Fibroblast of villous mesenchyme (primary cell): ENCODE measurements around the gene NOX4. TPM values are rescaled to one million over a fixed set of nuclear protein-coding genes. Genes with fewer than 3 reads are reported as not detected.

Experiments used
- DNase-seq: peaks from one replicate; pipeline ENCODE4 v3.0.0-alpha.2; 2010; ENCODE audit warnings: low read depth
- H3K4me3 ChIP-seq: 2 replicates; pipeline ENCODE4 v1.5.1; 2011; ENCODE audit warnings: low read depth, mild to moderate bottlenecking, low read length
- total RNA-seq: library from RNA; depleted of rRNA; stranded (reverse); fragments of >200 nt; gene quantifications from 2 replicates; pipeline ENCODE4 v1.2.3, GENCODE V29; 2012
- TF ChIP-seq, protein P1 (sequence below): IDR thresholded peaks from 2 replicates; pipeline ENCODE4 v1.5.1; 2012; ENCODE audit warnings: low read depth, mild to moderate bottlenecking, low read length; ENCODE audit not compliant: insufficient read depth

The NOX4 gene
- total RNA-seq, 1 donor: 5.2 TPM

DNA sequence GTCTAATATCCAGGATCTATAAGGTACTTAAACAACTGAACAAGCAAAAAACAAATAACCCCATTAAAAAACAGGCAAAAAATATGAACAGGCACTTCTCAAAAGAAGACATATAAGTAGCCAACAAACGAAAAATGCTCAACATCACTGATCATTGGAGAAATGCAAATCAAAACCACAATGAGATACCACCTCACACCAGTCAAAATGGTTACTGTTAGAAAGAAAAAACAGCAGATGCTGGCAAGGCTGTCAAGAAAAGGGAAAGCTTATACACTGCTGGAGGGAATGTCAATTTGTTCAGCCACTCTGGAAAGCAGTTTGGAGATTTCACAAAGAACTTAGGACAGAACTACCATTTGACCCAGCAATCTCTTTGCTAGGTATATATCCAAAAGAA, 30.6 kb upstream of the NOX4 start:
- TF ChIP-seq, protein P1, sequence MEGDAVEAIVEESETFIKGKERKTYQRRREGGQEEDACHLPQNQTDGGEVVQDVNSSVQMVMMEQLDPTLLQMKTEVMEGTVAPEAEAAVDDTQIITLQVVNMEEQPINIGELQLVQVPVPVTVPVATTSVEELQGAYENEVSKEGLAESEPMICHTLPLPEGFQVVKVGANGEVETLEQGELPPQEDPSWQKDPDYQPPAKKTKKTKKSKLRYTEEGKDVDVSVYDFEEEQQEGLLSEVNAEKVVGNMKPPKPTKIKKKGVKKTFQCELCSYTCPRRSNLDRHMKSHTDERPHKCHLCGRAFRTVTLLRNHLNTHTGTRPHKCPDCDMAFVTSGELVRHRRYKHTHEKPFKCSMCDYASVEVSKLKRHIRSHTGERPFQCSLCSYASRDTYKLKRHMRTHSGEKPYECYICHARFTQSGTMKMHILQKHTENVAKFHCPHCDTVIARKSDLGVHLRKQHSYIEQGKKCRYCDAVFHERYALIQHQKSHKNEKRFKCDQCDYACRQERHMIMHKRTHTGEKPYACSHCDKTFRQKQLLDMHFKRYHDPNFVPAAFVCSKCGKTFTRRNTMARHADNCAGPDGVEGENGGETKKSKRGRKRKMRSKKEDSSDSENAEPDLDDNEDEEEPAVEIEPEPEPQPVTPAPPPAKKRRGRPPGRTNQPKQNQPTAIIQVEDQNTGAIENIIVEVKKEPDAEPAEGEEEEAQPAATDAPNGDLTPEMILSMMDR: no peak
- no peak overlapping the region for H3K4me3 ChIP-seq
- no peak for DNase-seq

DNA sequence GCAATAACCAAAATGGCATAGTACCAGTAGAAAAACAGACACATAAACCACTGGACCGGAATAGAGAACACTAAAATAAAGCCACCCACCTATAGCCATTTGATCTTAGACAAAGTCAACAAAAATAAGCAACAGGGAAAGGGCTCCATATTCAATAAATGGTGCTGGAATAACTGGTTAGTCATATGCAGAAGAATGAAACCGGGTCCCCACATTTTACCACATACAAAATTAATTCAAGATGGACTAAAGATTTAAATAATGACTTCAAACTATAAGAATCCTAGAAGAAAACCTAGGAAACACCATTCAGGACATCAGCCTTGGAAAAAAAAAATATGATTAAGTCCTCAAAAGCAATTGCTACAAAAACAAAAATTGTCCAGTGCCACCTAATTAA, 30.1 kb upstream of the NOX4 start:
- H3K4me3 ChIP-seq: no peak overlapping the region
- DNase-seq: no peak
- TF ChIP-seq, protein P1: no peak

DNA sequence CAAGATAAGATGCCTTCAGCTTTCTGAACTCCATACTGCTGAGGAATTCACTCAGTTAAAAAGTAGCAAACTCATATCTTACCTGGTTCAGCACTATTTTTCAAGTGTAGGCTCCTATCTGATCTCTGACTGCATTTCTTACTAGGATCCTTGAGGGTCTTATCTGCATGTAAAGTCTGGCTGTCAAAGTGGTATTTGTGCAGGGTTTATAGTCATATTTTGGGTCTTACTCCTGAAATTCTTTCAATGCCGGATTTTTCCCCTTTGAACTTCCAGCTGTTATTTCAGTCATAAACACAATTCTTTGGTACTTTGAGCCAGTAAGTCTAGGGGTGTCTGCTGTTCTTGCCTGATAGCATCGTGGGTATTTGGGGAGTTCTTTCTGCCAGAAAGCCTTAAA, 25.3 kb upstream of the NOX4 start:
- TF ChIP-seq, protein P1: no peak
- no peak for DNase-seq
- no peak overlapping the region for H3K4me3 ChIP-seq

DNA sequence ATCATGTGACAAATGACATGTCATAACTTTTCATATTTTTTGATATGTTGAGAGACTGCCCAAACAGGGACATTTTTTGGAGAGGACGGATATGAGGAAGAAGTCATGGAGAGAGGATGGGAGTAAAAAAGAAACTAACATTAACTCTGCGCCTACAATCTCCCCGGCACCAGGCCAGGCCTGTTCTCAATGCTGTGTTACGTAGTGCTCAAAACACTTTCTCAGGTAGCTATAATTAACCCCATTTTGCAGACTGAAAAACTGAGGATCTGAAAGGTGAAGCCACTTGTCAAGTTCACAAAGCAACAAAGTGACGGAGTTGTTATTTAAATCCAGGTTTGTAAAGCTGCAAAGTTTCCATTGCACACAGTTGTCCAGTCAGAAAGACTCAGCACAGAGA, 17.4 kb upstream of the NOX4 start:
- H3K4me3 ChIP-seq: no peak overlapping the region
- TF ChIP-seq, protein P1: no peak
- DNase-seq: no peak

DNA sequence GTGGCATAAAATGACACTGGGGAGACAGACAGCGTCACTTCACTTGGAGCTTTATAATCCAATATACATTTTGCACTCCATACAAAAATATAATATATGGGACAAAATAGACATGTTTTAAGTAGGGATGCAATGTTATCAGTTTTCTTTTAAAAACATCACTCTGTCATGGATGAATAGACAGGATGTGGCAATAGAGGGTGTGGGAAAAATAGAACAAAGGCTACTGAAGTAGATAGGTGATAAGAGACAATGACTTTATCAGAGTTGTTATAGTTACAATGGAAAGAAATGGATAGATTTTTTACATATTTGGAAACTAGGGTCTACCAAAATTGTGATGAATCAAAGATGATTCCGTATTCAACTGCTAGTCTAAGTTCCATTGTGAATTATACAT, 13.1 kb upstream of the NOX4 start:
- no peak overlapping the region for H3K4me3 ChIP-seq
- no peak for DNase-seq
- TF ChIP-seq, protein P1: no peak

DNA sequence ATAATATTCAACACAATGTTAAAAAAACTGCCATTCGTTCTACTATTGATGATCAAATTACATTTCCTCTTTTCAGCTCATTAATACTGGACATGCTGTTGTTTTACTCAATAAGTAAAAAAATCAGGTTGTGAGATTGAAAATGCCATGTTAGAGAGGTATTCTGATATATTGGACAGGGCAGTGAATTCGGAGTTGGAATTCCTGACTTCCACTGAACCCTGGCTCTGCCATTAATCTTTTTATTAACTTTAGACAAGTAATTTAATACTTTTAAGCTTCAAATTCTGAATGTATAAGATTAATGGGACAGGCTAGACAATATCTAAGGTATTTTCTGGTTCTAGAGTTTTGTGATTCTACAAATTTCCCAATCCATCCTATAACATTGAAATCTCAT, 12.2 kb upstream of the NOX4 start:
- no peak for DNase-seq
- TF ChIP-seq, protein P1: no peak
- no peak overlapping the region for H3K4me3 ChIP-seq

DNA sequence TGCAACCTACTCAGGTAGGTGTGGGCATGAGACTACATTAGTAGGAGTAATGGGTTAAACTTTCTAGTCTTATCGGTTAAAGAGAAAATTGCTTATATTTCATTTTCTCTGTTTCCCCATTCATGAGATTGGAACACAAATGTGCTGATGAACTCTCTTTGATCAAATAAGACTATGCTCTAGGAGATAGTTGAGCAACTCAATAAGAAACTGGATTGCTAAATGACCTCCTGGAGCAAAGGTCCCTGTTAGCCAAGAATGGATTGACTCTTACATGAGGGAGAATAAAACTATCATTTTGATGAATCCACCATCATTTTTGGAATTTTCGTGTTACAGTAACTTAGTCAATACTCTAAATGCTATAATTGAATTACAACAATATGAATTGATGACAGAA, 11.1 kb upstream of the NOX4 start:
- no peak for DNase-seq
- TF ChIP-seq, protein P1: no peak
- no peak overlapping the region for H3K4me3 ChIP-seq
